Renal pelvis (tissue), 3 donors: Measurements from ENCODE around the gene EXOC6. TPM values are rescaled to one million over a fixed set of nuclear protein-coding genes. Genes with fewer than 3 reads are reported as not detected.

Source experiments
- polyA plus RNA-seq, 3 donors: library from polyadenylated mRNA; unstranded; fragments of 120-200 nt; gene quantifications; one replicate each; pipeline ENCODE4 v1.2.1, GENCODE V29; 2013; ENCODE audit not compliant: insufficient read length in 3 of 3

EXOC6 gene
- polyA plus RNA-seq, 3 donors, result 16.0 to 17.8 (median 17.5) TPM

Other genes starting within 250 kb of the EXOC6 start
- 1 to 10 TPM; 7.6 to 8.9 (median 8.2) TPM for gene HHEX, start 158.6 kb upstream of the EXOC6 start, polyA plus RNA-seq
- gene CYP26C1, start 212.3 kb downstream of the EXOC6 start, polyA plus RNA-seq, result under 1 TPM in 2 of 3 donors, not detected in 1; 0.09 to 0.14 TPM
- gene CYP26A1, start 225.4 kb downstream of the EXOC6 start, polyA plus RNA-seq, result under 1 TPM in 1 of 3 donors, not detected in 2; 0.30 TPM